Caco-2 (cell line): Measurements from ENCODE around the gene RAB37. TPM values are rescaled to one million over a fixed set of nuclear protein-coding genes. Genes with fewer than 3 reads are reported as not detected.

Experiments used
- BruUV-seq: library from RNA; stranded (reverse); fragments of 400-500 nt; replicated peaks from 2 replicates; lab custom pipeline; 2021; lab: Mats Ljungman, UMichigan
- CTCF ChIA-PET: fragments of 300-600 bp; sonication (Branson Sonifier 250); formaldehyde crosslinking; loops from one replicate; lab custom pipeline; 2022; ENCODE audit warnings: antibody characterized with exemption; lab: Charles Lee
- POLR2A ChIA-PET: fragments of 300-600 bp; sonication (Branson Sonifier 250); formaldehyde crosslinking; loops from one replicate; lab custom pipeline; 2022; ENCODE audit warnings: antibody characterized with exemption; lab: Charles Lee
- DNase-seq, 2 experiments: peaks; one replicate each; pipeline versions ENCODE4 v3.0.0 to v3.0.0-alpha.2; 2020 to 2022
- H3K27me3 ChIP-seq: replicated peaks from 2 replicates; pipeline ENCODE4 v1.6.0; 2011; ENCODE audit warnings: low read length; ENCODE audit not compliant: control insufficient read depth, insufficient read depth
- H3K36me3 ChIP-seq: 2 replicates; pipeline ENCODE4 v1.5.1; 2011; ENCODE audit warnings: low read length; ENCODE audit not compliant: control insufficient read depth, insufficient read depth
- H3K4me1 ChIP-seq: fragments of 250-450 bp; sonication (Bioruptor Pico); 2 replicates; pipeline ENCODE4 v1.5.1; 2020; ENCODE audit warnings: mild to moderate bottlenecking
- H3K4me3 ChIP-seq: 2 replicates; pipeline ENCODE4 v1.5.1; 2011; ENCODE audit warnings: low read depth, mild to moderate bottlenecking, control low read depth, low read length
- H3K9me3 ChIP-seq: fragments of 250-450 bp; sonication (Bioruptor Pico); 2 replicates; pipeline ENCODE4 v1.5.1; 2020; ENCODE audit warnings: mild to moderate bottlenecking, moderate library complexity
- H3K27ac Mint-ChIP-seq: one replicate; pipeline ENCODE4 v1.8.0; 2022; ENCODE audit warnings: mixed read lengths; ENCODE audit not compliant: unreplicated experiment
- H3K27me3 Mint-ChIP-seq: one replicate; pipeline ENCODE4 v1.8.0; 2022; ENCODE audit warnings: mixed read lengths; ENCODE audit not compliant: insufficient read depth, unreplicated experiment
- H3K36me3 Mint-ChIP-seq: one replicate; pipeline ENCODE4 v1.8.0; 2022; ENCODE audit warnings: mild to moderate bottlenecking, mixed read lengths; ENCODE audit not compliant: insufficient read depth, unreplicated experiment
- H3K4me1 Mint-ChIP-seq: one replicate; pipeline ENCODE4 v1.8.0; 2022; ENCODE audit warnings: low read depth, mixed read lengths; ENCODE audit not compliant: unreplicated experiment
- H3K4me3 Mint-ChIP-seq: one replicate; pipeline ENCODE4 v1.8.0; 2022; ENCODE audit warnings: mild to moderate bottlenecking, moderate library complexity, mixed read lengths; ENCODE audit not compliant: unreplicated experiment
- H3K9me3 Mint-ChIP-seq: one replicate; pipeline ENCODE4 v1.8.0; 2022; ENCODE audit warnings: mixed read lengths; ENCODE audit not compliant: unreplicated experiment
- CTCF ChIP-seq, 2 experiments: fragments of 200-600 bp in 1 of 2; IDR thresholded peaks; 1 replicate in 1 of 2; 2 replicates in 1 of 2; pipeline versions ENCODE4 v1.5.1 to v1.8.0; 2011 to 2022; ENCODE audit warnings: antibody characterized with exemption in 1 of 2, control low read depth in 1 of 2, inconsistent platforms in 1 of 2, low read depth in 1 of 2, low read length in 1 of 2, mild to moderate bottlenecking in 1 of 2, moderate library complexity in 1 of 2; ENCODE audit not compliant: insufficient read depth in 1 of 2, severe bottlenecking in 1 of 2, unreplicated experiment in 1 of 2
- intact Hi-C: fragments of 100-400 bp; cut with micrococcal nuclease; formaldehyde crosslinking; loops from one replicate; pipeline ENCODE4 v1.10.0; 2022; ENCODE audit not compliant: unreplicated experiment
- total RNA-seq: library from RNA; stranded (reverse); gene quantifications from 2 replicates; pipeline ENCODE4 v1.2.3, GENCODE V29; 2022

Gene RAB37
- total RNA-seq, 1 experiment from 2014 or later: 12.3 TPM

- H3K27me3 ChIP-seq: no peaks in the 10 kb centered on the region
- H3K27ac Mint-ChIP-seq: no peak overlapping the region
- H3K9me3 ChIP-seq: no peaks in the 10 kb centered on the region
- no peak overlapping the region for H3K4me3 ChIP-seq
- POLR2A ChIA-PET: no interaction called here
- no TSS peak for BruUV-seq
- H3K4me3 Mint-ChIP-seq: no peak overlapping the region
- no peaks in the 10 kb centered on the region for H3K27me3 Mint-ChIP-seq
- no peaks in the 10 kb centered on the region for H3K4me1 Mint-ChIP-seq
- intact Hi-C loops: no loop called here
- no peak for TF ChIP-seq CTCF (IDR thresholded peaks at IDR 0.05; ENCODE audit: insufficient read depth in 1 of 2, low read depth in 1 of 2, low read length in 1 of 2, severe bottlenecking in 1 of 2, unreplicated experiment in 1 of 2)
- CTCF ChIA-PET: no interaction called here
- peaks cover under 1% of the 10 kb centered on the region for H3K36me3 Mint-ChIP-seq
- no peaks in the 10 kb centered on the region for H3K4me1 ChIP-seq
- no peak for DNase-seq
- no peaks in the 10 kb centered on the region for H3K9me3 Mint-ChIP-seq
- H3K36me3 ChIP-seq: no peaks in the 10 kb centered on the region
These were observed 37.8 kb upstream of the RAB37 start for GRCh38 chr17:74699236-74699635.

GRCh38 chr17:74702116-74702871, 34.8 kb upstream of the RAB37 start:
- ChIA-PET POLR2A (no interaction called here), CTCF (interaction anchor here (0.7 to 1.5 kb wide), 3 partner anchors 12 to 45 kb away, joined by 3 to 7 read pairs (median 4); no protein-coding TSS in a partner anchor)
- intact Hi-C loops: no loop called here
- Mint-ChIP-seq H3K36me3 (peaks cover 5% of the 10 kb centered on the region), H3K9me3 (no peaks in the 10 kb centered on the region), H3K27ac (no peak overlapping the region), H3K4me1 (peaks cover 17% of the 10 kb centered on the region), H3K27me3 (no peaks in the 10 kb centered on the region), H3K4me3 (no peak overlapping the region)
- no peak for DNase-seq
- Histone ChIP-seq H3K4me3 (no peak overlapping the region), H3K4me1 (peaks cover 2% of the 10 kb centered on the region; the same call in 1 of the 2 replicates), H3K36me3 (no peaks in the 10 kb centered on the region), H3K27me3 (no peaks in the 10 kb centered on the region), H3K9me3 (no peaks in the 10 kb centered on the region; the same call in 1 of the 2 replicates)
- no TSS peak for BruUV-seq
- no peak for TF ChIP-seq CTCF (IDR thresholded peaks at IDR 0.05; ENCODE audit: insufficient read depth in 1 of 2, low read depth in 1 of 2, low read length in 1 of 2, severe bottlenecking in 1 of 2, unreplicated experiment in 1 of 2)

- Mint-ChIP-seq H3K27ac (no peak overlapping the region), H3K27me3 (no peaks in the 10 kb centered on the region), H3K4me1 (peaks cover 17% of the 10 kb centered on the region), H3K36me3 (peaks cover 5% of the 10 kb centered on the region), H3K9me3 (no peaks in the 10 kb centered on the region), H3K4me3 (no peak overlapping the region)
- no TSS peak for BruUV-seq
- intact Hi-C loops: no loop called here
- peaks cover 4% of the 10 kb centered on the region; the same call in 1 of the 2 replicates for H3K4me1 ChIP-seq
- H3K9me3 ChIP-seq: no peaks in the 10 kb centered on the region; the same call in 1 of the 2 replicates
- DNase-seq: no peak
- H3K27me3 ChIP-seq: no peaks in the 10 kb centered on the region
- TF ChIP-seq CTCF (IDR thresholded peaks at IDR 0.05; ENCODE audit: insufficient read depth in 1 of 2, low read depth in 1 of 2, low read length in 1 of 2, severe bottlenecking in 1 of 2, unreplicated experiment in 1 of 2): no peak
- no peak overlapping the region for H3K4me3 ChIP-seq
- ChIA-PET CTCF (interaction anchor here (1.5 kb wide), 1 partner anchor 34 kb away, joined by 4 read pairs; no protein-coding TSS in a partner anchor), POLR2A (no interaction called here)
- H3K36me3 ChIP-seq: no peaks in the 10 kb centered on the region
These were observed 33.7 kb upstream of the RAB37 start for GRCh38 chr17:74703311-74703710.
